Smooth muscle cell (in vitro differentiated cells): ENCODE data around the gene CEP55. TPM values are rescaled to one million over a fixed set of nuclear protein-coding genes. Genes with fewer than 3 reads are reported as not detected.

Experiments
- DNase-seq: peaks from one replicate; lab custom pipeline; 2025; ENCODE audit not compliant: unreplicated experiment; lab: John Stamatoyannopoulos, UW
- H2AFZ ChIP-seq: fragments of 200-600 bp; sonication (generic); 2 replicates; pipeline ENCODE4 v1.6.0; 2016; ENCODE audit warnings: antibody characterized with exemption, low read depth, mild to moderate bottlenecking
- H3F3A ChIP-seq: fragments of 200-600 bp; sonication (generic); 2 replicates; pipeline ENCODE4 v1.6.0; 2017; ENCODE audit warnings: antibody characterized with exemption, low read depth
- H3K27ac ChIP-seq: fragments of 200-600 bp; sonication (generic); 2 replicates; pipeline ENCODE4 v1.5.1; 2016; ENCODE audit warnings: low read depth, mild to moderate bottlenecking
- H3K27me3 ChIP-seq: fragments of 200-600 bp; sonication (generic); 2 replicates; pipeline ENCODE4 v1.6.1; 2016; ENCODE audit warnings: low read depth, mild to moderate bottlenecking
- H3K36me3 ChIP-seq: fragments of 200-600 bp; sonication (generic); 2 replicates; pipeline ENCODE4 v1.5.1; 2016; ENCODE audit warnings: low read depth
- H3K4me1 ChIP-seq: fragments of 200-600 bp; sonication (generic); 2 replicates; pipeline ENCODE4 v1.5.1; 2016; ENCODE audit warnings: low read depth
- H3K4me2 ChIP-seq: fragments of 200-600 bp; sonication (generic); 2 replicates; pipeline ENCODE4 v1.6.0; 2016; ENCODE audit warnings: mild to moderate bottlenecking
- H3K4me3 ChIP-seq: fragments of 200-600 bp; sonication (generic); 2 replicates; pipeline ENCODE4 v1.5.1; 2016; ENCODE audit warnings: mild to moderate bottlenecking
- H3K79me2 ChIP-seq: fragments of 200-600 bp; sonication (generic); 2 replicates; pipeline ENCODE4 v1.6.0; 2016; ENCODE audit warnings: low read depth, mild to moderate bottlenecking
- H3K9ac ChIP-seq: fragments of 200-600 bp; sonication (generic); 2 replicates; pipeline ENCODE4 v1.6.0; 2016; ENCODE audit warnings: low read depth
- H3K9me3 ChIP-seq: fragments of 200-600 bp; sonication (generic); replicated peaks from 2 replicates; pipeline ENCODE4 v1.5.1; 2016; ENCODE audit warnings: low read depth
- H4K20me1 ChIP-seq: fragments of 200-600 bp; sonication (generic); 2 replicates; pipeline ENCODE4 v1.6.0; 2016; ENCODE audit warnings: low read depth
- CTCF ChIP-seq: fragments of 200-600 bp; sonication (generic); IDR thresholded peaks from 2 replicates; pipeline ENCODE4 v1.5.1; 2017; ENCODE audit warnings: borderline replicate concordance, mild to moderate bottlenecking, antibody characterized with exemption; ENCODE audit not compliant: insufficient read depth, poor library complexity, severe bottlenecking
- WGBS: methylation state at CpG from one replicate; pipeline ENCODE4 v1.1.7; 2016; ENCODE audit warnings: low lambda C conversion rate; 5-methylcytosine and 5-hydroxymethylcytosine counted together
- polyA plus RNA-seq: library from polyadenylated mRNA; unstranded; fragments of >200 nt; fragmentation: Nextera tagmentation; extraction: Ambion mirVana; gene quantifications from 2 replicates; pipeline ENCODE4 v1.2.1, GENCODE V29; 2016
- total RNA-seq: library from RNA; depleted of rRNA; stranded (reverse); fragments of >200 nt; gene quantifications from 2 replicates; pipeline ENCODE4 v1.2.3, GENCODE V29; 2014

Gene CEP55
- total and polyA plus RNA-seq, 2 experiments from 2014 or later: 6.8 to 9.3 TPM

DNA sequence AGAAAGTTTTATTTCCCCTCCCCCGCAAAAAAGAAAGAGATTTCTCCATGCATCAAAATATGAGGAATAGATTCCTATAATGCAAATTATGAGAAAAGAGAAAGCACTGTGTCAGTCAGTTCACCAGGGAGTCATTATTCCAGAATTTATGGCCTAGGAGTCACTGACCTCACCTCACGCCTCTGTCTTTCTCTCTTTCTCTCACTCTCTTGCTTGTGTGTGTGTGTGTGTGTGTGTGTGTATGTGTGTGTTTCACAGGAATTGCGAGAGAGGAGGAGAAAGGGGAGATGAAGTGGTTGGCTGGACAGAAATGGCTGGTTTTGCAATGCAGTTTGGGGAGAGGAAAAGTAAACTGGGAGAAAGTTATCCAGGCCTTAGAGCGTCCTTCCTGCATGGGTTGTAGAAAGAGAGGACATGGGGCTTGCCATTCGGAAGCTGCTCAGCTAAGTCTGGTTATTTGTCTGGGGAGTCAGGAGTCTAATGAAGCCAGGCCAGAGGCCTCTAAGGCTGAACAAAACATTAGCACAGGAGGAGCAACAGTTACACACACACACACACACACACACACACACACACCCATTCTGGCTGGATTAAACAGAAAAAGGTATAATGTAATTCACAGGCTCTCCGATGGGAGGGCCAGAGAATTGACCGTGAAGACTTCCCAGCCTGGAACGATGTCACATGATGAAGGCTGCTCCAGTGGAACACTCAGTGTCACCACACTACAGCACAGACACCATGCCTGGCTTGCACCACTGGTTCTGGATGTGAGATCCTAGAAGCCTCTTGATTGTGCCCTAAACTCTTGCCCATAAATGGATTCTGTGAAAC is 57.3 kb downstream of the CEP55 start:
- no peaks in the 10 kb centered on the region for H3F3A ChIP-seq
- 87% methylated on average over 8 of the region's 8 CpGs for WGBS
- H3K4me1 ChIP-seq: no peaks in the 10 kb centered on the region

GRCh38 chr10:93554316-93554663 is 57.9 kb downstream of the CEP55 start:
- Histone ChIP-seq H3K4me3 (no peak overlapping the region), H3K4me2 (no peak overlapping the region), H3K79me2 (no peaks in the 10 kb centered on the region), H4K20me1 (no peaks in the 10 kb centered on the region), H3K9me3 (no peaks in the 10 kb centered on the region), H3K36me3 (no peaks in the 10 kb centered on the region), H3K4me1 (no peaks in the 10 kb centered on the region), H3K27me3 (no peaks in the 10 kb centered on the region), H3K9ac (no peak overlapping the region), H3K27ac (no peak overlapping the region), H3F3A (no peaks in the 10 kb centered on the region), H2AFZ (no peak overlapping the region)
- WGBS: 100% methylated on average over 1 of the region's 1 CpG
- no peak for TF ChIP-seq CTCF
- DNase-seq: no peak

More for the DNA sequence above, 57.3 kb downstream of the CEP55 start:
- no peak overlapping the region for H2AFZ ChIP-seq
- H3K9ac ChIP-seq: no peak overlapping the region
- H3K4me2 ChIP-seq: no peak overlapping the region
- H3K9me3 ChIP-seq: no peaks in the 10 kb centered on the region
- no peaks in the 10 kb centered on the region for H3K36me3 ChIP-seq
- no peak overlapping the region for H3K27ac ChIP-seq
- H3K79me2 ChIP-seq: no peaks in the 10 kb centered on the region
- no peak overlapping the region for H3K4me3 ChIP-seq
- H3K27me3 ChIP-seq: no peaks in the 10 kb centered on the region
- H4K20me1 ChIP-seq: no peaks in the 10 kb centered on the region
- DNase-seq: no peak
- no peak for TF ChIP-seq CTCF

- no peak overlapping the region for H3K9ac ChIP-seq
- no peaks in the 10 kb centered on the region for H3K9me3 ChIP-seq
- no peak overlapping the region for H3K4me2 ChIP-seq
- H3F3A ChIP-seq: no peaks in the 10 kb centered on the region
- no peak overlapping the region for H3K4me3 ChIP-seq
- 39% methylated on average over 14 of the region's 14 CpGs for WGBS
- TF ChIP-seq CTCF: peak; percentile 76
- no peaks in the 10 kb centered on the region for H3K4me1 ChIP-seq
- no peaks in the 10 kb centered on the region for H4K20me1 ChIP-seq
- DNase-seq: peak; percentile 36
- no peaks in the 10 kb centered on the region for H3K27me3 ChIP-seq
- H3K36me3 ChIP-seq: no peaks in the 10 kb centered on the region
- no peaks in the 10 kb centered on the region for H3K79me2 ChIP-seq
- H2AFZ ChIP-seq: no peak overlapping the region
- no peak overlapping the region for H3K27ac ChIP-seq
Measured at GRCh38 chr10:93554760-93555432, 58.5 kb downstream of the CEP55 start.
